WERI-Rb-1 (cell line): Measurements from ENCODE around the gene LRP1.

Source experiments
- DNase-seq: peaks from one replicate; pipeline ENCODE4 v3.0.0-alpha.2; 2020
- H3K27ac ChIP-seq: fragments of 250-450 bp; sonication (Bioruptor Pico); 2 replicates; pipeline ENCODE4 v1.5.1; 2020; ENCODE audit warnings: mild to moderate bottlenecking, moderate library complexity
- H3K27me3 ChIP-seq: fragments of 250-450 bp; sonication (Bioruptor Pico); 2 replicates; pipeline ENCODE4 v1.5.1; 2021; ENCODE audit warnings: mild to moderate bottlenecking, low read depth, moderate library complexity; ENCODE audit not compliant: insufficient read depth, severe bottlenecking
- H3K36me3 ChIP-seq: fragments of 250-450 bp; sonication (Bioruptor Pico); 2 replicates; pipeline ENCODE4 v1.5.1; 2020; ENCODE audit warnings: mild to moderate bottlenecking, moderate library complexity
- H3K4me3 ChIP-seq: 2 replicates; pipeline ENCODE4 v1.5.1; 2011; ENCODE audit warnings: low read depth, mild to moderate bottlenecking, control low read depth, low read length
- H3K9me3 ChIP-seq: fragments of 250-450 bp; sonication (Bioruptor Pico); 2 replicates; pipeline ENCODE4 v1.5.1; 2021; ENCODE audit warnings: mild to moderate bottlenecking, moderate library complexity; ENCODE audit not compliant: severe bottlenecking
- TF ChIP-seq, protein P1 (sequence below): IDR thresholded peaks from 2 replicates; pipeline ENCODE4 v1.5.1; 2011; ENCODE audit warnings: low read depth, mild to moderate bottlenecking, control low read depth, inconsistent platforms, low read length

The LRP1 gene

DNA sequence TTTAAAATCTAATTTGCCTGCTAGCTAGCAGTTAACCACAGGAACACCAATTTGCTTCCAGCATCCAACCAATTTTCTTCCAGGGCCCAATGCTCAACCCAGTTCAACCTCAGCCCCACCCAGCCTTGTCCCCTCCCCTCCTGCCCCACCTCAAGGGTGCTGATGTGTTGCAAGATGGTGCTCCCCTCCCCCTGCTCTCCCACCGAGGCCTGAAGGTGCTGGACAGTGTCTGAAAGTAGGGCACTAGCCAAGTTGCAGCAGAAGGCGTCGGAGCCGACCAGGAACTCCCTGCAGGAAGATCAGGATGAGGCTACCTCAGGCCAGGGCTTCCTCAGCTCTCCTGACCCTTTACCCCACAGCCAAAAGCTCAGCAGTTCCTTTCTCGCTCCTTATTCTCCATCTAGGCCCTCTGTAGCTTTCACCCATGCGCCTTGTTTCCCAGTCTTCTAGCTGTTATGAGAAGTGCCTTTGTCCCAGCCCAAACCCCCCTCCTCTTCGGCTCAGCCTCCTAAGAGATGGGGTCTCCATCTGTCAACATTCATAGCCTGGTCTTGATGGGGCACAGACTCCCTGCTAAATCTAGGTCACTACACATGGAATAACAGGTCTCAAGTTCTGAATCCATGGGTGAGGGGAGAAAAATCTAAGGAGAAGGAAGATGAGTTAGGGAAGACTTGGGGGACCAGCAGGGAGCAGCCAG is 20.7 kb upstream of the LRP1 start:
- DNase-seq = no peak
- H3K36me3 ChIP-seq = no peaks in the 10 kb centered on the region
- H3K27ac ChIP-seq = no peak overlapping the region
- no peak overlapping the region for H3K4me3 ChIP-seq
- no peaks in the 10 kb centered on the region for H3K9me3 ChIP-seq
- no peaks in the 10 kb centered on the region for H3K27me3 ChIP-seq
- TF ChIP-seq, protein P1, sequence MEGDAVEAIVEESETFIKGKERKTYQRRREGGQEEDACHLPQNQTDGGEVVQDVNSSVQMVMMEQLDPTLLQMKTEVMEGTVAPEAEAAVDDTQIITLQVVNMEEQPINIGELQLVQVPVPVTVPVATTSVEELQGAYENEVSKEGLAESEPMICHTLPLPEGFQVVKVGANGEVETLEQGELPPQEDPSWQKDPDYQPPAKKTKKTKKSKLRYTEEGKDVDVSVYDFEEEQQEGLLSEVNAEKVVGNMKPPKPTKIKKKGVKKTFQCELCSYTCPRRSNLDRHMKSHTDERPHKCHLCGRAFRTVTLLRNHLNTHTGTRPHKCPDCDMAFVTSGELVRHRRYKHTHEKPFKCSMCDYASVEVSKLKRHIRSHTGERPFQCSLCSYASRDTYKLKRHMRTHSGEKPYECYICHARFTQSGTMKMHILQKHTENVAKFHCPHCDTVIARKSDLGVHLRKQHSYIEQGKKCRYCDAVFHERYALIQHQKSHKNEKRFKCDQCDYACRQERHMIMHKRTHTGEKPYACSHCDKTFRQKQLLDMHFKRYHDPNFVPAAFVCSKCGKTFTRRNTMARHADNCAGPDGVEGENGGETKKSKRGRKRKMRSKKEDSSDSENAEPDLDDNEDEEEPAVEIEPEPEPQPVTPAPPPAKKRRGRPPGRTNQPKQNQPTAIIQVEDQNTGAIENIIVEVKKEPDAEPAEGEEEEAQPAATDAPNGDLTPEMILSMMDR = no peak

DNA sequence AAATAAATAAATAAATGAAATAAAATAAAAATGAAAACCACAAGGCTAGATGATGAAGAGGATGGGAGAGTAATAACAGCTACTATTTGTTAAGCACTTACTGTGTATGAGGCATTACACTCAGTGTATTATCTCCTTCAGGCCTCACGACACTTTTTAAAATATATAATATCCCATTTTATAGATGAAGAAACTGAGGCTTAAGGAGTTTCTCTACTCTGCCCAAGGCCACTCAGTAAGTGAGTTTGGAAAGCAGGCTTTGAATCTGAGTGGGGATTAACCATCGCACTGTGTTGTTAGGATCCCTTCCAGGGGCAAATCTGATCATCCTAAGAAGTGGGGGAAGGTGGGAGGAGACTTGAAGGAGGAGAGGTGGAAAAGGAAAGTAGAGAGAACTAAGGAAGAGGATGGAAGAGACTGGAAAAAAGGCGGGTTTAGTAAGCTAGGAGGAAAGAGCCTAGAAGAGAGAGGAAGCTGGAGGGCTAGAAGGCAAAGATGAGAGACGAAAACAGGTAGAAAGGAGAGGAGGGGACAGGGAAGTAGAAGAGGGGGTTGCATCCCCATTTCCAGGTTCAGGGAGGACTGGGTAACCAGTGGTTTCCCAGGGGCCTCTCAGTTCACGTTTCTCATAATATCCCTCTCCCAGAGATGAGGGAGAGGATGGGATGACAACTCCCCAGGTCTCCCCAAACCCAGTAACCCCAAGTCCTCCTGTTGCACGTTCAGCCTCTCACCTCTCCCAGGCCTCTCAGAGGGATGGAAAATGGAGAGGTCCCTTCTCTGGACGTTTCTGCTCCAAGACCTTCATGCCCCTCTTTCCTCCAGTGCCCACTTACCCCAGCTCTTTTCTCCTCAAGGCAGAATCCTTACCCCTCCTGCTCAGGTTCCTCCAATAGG is 18.8 kb upstream of the LRP1 start:
- Histone ChIP-seq H3K36me3 (no peaks in the 10 kb centered on the region), H3K4me3 (no peak overlapping the region), H3K27me3 (no peaks in the 10 kb centered on the region), H3K9me3 (no peaks in the 10 kb centered on the region), H3K27ac (no peak overlapping the region)
- DNase-seq = no peak
- TF ChIP-seq, protein P1 = no peak

DNA sequence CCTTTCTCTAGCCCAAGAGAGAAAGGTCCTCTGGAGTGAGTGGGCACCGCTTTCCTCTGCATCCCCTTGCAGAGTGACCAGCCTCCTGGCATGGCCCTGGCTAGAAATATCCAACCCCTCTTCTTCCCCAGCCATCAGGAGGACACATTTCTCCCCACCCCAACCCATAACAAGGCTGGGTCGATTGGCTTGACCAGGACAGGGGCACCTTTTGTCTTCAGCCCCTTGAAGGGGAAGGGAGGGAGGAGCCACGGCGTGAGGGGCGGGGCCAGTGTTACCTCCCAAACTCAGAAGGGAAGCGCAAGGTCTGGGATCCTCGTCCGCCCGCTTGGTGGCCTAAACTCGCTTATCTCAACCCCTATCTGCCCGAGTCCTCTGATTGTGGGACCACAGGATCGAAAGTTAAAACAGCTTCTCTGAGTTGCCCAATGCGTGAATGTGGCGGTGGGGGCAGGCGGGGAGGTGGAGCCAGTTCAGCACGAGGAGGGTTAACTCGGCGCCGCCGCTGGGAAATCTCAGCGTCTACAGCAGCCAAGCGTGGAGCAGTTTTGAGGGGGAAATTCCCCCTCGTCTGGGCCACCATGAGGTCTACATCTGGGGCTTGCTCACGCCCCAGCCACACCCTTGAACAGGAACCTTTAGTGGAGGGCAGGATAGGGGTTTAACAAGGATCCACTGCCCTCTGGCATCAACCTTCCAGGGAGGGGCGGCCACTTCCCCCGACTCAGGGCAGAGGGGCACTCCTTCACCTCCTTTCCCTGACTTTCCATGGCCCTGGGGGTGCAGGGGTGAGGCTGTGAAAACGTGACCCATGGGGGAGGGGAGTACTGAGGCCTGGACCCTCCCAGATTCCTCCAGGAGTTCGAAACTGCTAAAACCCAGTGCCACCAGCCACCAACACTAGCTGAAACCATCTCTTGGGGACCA is 17.9 kb upstream of the LRP1 start:
- no peak for DNase-seq
- H3K27me3 ChIP-seq = no peaks in the 10 kb centered on the region
- no peaks in the 10 kb centered on the region for H3K36me3 ChIP-seq
- no peak overlapping the region for H3K27ac ChIP-seq
- no peaks in the 10 kb centered on the region for H3K9me3 ChIP-seq
- H3K4me3 ChIP-seq = no peak overlapping the region
- TF ChIP-seq, protein P1 = no peak

DNA sequence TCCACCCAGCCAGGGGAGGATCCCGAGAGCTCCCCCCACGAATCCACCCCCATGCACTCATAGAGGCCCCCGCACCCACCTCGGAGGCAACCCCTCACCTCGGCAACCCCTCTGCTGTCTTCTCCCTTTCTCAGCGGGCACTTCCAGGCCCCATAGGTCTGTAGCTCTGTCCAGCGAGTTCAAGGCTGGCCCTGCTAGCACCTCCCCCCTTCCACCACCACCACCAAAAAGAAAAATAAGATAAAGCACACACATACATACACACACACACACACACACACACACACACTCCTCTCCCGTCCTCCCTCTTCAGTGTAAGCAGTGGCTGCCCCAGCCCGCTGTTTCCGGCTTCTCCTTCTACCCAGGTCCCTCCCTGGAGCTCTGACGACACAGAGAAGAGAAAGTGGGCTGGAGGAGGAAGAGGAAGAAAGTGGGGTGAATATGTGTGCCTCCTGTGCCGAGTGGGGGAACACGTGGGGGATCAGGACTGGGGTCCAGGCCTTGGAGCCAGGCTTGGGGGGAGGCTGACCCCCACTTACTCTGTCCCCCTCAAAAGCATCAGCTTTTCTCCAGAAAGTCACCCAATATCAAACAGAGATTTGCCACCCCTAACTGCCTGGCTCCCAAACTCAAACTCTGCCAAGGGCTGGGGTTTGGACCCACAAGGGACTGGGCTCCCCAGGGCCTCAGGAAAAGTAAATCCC is 17.1 kb upstream of the LRP1 start, which contains the start of gene STAT6:
Gene STAT6 (minus strand): TSS at position 332 of the 704 bp plus-strand sequence. CDS start 3,084 bp downstream, outside the sequence.
- Histone ChIP-seq H3K27me3 (no peaks in the 10 kb centered on the region), H3K36me3 (no peaks in the 10 kb centered on the region), H3K9me3 (no peaks in the 10 kb centered on the region), H3K4me3 (peak within 1 kb of the TSS; percentile 34), H3K27ac (peak within 1 kb of the TSS; percentile 69)
- peak; percentile 36 for DNase-seq
- TF ChIP-seq, protein P1 = no peak
